Stimulated activated CD8-positive, alpha-beta memory T cell treated with anti-CD3 and anti-CD28 coated beads, Interleukin-12 subunit alpha, Interleukin-12 subunit beta, amount 100 ng/mL, for 1 hour (primary cell): ENCODE data around the gene SYK.
"Not testable (repeated sequence)": the region's sequence is repeated elsewhere in the genome, so short reads cannot be mapped to it uniquely, and the experiment has no call there.

Experiments used
- DNase-seq: peaks from one replicate; pipeline ENCODE4 v3.0.0-alpha.2; 2020; ENCODE audit warnings: low read depth

SYK gene

DNA sequence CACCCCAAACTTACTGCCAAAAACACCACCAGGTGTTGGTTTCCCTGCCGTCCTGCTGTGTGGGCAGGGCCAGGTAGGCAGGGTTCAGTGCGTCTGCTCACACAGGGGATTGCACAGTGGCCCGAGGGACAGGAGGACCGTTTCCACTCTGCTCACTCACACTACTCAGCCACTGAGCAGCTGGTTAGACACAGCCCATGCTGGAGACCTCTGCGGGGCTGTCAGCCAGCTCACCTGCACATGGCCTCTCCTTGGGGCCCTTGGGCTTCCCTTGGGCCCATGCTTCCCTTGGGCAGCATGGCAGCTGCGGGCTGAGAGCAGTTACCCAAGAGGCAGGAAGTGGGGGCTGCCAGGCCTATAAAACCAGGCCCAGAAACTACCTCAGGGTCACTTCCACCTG lies 79.0 kb downstream of the SYK start:
- no peak for DNase-seq

DNA sequence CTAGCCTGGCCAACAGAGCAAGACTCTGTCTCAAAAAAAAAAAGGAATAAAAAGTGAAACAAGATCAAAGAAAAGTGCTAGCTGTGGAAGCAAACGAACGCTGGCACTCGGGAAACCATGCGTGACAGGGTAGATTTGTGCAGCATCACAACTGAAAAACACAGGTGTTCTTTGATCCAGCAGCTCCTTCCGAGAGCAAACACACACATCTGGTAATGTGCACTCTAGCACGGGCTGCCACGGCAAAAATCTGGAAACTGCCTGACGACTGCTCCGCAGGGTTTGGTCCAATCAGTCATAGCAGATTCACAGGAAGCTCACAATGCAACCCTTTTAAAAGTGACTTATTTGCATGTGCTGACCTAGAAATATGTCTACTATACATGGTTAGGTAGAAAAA lies 80.0 kb downstream of the SYK start:
- DNase-seq: no peak

DNA sequence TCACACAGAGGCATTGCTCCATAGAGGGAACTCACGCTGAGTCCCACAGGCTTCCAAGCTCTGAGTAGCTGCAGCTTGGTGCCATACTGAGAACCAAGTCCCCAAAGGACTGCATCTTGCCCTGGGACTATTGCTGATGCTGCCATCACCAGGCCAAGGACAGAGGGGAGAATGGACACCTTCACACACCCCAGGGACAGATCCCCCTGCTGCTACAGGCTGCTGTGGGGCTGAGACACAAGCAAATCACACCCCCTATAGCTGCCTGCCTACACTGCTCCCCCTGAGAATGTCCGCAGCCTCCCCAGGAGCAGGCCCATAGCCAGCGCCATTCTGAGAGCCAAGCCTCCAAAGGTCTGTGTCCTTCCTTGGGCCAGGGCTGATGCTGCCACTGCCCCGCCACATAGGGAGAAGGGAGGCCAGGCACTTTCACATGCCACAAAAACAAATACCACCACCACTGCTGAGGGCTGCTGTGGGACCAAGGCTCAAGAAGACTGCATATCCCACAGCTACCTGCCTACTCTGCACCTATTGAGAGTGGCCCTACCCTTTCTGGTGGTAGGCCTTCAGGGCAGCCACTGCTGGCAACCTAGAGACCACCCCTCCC lies 81.5 kb downstream of the SYK start:
- no peak for DNase-seq

DNA sequence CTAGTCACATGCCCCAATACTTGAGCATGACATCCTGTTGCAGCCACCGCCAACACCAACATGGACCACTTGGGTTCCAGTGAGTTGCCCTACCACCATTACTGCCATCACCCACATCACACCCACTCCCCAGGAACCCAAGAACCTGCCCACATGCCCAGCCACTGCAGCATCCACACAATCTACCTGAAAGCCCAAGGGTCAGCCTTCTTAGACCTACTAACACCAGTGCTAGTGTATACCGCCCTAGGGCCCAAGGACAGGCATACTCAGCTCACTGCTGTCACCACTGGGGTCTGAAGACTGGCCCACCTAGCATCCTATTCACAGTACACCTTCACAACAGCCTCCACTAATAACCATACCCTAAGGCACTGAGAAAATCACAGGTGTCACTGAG lies 82.0 kb downstream of the SYK start:
- no peak for DNase-seq

DNA sequence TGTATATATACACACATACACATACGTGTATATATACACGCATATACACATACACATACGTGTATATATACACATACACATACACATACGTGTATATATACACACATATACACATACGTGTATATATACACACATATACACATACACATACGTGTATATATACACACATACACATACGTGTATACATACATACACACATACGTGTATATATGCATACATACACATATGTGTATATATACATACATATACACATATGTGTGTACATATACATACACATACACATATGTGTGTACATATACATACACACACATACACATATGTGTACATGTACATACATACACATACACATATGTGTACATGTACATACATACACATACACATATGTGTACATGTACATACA lies 82.6 kb downstream of the SYK start:
- no peak for DNase-seq

DNA sequence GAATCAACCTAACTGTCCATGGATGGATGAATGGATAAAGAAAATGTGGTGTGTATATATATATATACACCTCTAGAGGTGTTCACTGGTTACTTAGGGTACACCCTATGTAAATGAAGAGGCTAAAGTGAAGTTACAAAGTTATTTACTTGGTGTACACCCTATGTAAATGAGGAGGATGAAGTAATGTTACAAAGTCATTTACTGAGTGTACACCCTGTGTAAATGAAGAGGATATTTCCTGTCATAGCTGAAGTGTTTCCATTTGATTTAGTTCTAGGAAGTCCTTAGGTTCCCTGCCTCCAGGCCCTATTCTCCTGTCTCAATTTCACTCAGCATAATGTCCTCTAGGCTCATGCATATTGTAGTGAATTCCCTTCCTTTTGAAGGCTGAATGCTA lies 85.2 kb downstream of the SYK start:
- DNase-seq: not testable (repeated sequence)

DNA sequence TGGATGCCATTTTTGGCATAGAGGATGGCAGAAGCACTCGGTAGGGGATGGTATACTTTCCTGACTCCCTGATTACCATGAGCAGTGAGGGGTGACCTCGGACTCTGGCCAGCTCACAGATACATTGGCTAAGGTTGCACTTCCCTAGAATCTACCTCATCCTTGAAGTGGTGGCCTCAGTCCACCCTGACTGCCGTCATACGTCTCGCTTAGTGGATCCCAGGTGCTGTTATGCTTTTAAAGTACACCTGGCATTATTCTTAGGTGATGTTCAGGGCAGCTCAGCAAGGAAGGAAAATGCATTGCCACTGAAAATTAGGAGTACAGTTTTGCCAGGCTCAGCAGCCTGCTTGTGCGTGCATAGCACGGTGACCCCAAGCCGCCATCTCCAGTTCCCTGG lies 87.3 kb downstream of the SYK start:
- DNase-seq: no peak

DNA sequence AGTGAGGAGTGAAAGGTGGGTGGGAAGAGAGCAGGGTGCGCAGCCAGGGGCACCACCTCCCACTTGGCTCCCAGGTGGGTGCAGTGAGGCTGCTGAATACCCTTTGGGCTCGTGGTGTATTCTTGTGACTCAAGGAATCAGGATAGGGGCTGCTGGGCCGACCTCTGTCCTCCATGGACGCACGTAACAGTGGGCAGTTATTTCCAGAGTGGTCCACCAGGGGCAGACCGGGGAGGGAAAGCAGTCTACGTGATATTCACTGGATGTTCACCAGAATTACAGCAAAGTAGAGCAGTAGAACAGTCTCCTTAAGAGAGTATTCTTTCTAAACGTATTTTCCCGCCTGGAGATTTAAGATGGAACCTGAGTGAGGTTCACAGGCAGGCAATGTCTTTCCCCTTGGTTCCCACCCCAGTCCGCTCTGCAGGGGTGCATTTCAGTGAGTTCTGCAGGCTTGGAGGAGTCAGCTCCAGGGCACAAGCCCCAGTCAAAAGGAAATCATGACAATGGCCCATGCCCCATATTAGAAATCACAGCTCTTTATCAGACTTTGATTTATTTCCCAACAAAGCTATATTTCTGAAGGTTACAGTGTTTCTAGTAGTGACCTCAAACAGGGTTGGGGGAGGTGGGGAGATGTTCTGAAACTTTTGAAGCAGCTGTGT lies 88.7 kb downstream of the SYK start:
- no peak for DNase-seq

DNA sequence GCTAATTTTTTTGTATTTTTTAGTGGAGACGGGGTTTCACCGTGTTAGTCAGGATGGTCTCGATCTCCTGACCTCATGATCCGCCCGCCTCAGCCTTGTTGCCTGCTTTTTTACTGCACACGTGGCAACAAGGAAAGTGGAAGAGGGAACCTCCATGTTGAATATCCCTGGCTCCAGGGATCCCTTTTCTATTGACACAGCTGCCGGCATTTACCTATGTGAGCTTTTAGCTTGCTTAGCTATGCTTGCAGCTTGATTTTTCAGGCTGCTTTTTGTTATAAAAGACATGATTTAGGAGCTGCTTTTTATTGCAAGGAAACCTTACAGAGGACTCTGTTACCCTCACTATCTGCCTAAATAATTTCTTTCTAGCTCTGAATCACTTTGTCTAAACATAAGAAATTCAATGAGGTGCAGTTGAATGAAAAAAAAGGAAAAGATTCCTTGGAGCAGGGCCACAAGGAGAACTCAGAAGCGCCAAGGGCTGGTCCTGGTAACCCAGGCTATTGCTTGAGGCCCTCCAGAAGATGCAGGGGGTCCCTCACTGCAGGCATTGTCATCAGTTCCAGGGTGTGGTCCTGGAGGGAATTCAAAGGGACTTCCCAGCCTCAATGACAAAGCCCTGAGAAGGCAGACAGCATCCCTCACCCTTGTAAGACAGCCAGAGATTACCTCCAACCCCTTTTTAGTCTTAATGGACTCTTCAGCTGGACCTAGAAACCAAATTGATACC lies 89.9 kb downstream of the SYK start:
- DNase-seq: no peak

DNA sequence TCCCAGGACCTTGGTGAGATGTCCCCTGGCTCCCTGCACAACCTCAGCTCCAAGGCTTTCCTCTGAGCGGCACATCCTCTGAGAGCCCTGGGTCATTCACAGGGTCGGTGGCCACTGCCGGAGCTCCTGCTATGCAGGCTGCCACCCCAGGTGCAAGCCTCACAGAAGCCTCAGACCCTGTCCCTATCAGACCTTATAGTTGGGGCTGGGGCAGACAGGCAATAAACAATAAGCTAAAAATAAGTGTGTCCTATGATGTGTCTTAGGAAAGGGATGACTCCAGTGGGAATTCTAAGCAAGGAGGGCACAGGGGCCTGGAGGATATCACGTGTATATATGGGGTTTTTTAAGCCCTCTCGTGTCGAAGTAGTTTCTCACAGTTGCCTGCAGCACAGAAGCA lies 91.3 kb downstream of the SYK start:
- DNase-seq: no peak

DNA sequence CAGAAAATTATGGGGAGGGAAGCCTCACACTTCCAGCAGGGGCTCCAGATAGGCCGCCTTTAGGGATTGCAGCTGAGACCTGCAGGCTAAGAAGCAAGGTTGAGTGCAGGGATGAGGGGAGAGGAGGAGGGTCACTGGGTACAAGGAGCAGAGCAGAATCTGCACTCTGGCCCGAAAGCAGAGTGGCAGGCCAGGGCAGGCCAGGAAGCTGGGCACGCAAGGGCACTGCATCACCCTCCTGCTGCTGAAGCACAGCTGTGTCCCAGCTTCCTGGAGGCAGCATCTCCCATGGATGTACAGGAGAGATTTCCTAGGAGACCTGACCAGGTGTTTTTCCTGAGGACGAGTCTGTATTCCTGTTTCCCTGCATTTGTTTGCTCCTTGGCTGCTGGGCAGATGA lies 92.1 kb downstream of the SYK start:
- no peak for DNase-seq

DNA sequence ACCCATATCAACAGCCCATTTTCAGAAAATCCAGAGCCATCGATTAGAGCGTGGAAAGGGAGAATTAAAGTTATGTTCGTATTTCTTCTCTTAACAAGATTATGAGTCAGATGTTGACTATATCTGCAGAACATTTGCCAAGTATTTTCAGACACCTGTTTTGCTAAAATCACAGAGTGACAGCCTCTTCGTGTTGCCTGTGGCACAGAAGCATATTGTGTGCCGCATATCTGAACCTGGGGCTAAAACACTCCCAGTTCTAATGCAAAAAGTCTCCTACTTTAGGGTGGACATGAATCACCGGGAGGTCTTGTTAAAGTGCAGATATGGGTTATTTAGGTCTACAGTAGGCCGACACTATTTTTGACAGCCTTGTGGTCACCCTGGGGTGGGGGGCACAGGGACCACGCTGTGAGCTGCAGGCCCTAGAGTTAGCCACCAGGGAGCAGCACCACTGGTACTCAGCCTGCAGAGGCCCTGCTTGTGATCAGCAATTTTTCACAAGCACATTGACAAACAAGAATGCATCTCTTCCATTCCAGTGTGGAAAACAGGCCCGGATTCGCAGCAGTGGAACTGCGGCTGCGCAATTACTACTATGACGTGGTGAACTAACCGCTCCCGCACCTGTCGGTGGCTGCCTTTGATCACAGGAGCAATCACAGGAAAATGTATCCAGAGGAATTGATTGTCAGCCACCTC lies 93.5 kb downstream of the SYK start:
- no peak for DNase-seq

DNA sequence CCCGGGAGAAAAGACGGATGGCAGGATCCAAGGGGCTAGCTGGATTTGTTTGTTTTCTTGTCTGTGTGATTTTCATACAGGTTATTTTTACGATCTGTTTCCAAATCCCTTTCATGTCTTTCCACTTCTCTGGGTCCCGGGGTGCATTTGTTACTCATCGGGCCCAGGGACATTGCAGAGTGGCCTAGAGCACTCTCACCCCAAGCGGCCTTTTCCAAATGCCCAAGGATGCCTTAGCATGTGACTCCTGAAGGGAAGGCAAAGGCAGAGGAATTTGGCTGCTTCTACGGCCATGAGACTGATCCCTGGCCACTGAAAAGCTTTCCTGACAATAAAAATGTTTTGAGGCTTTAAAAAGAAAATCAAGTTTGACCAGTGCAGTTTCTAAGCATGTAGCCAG lies 94.2 kb downstream of the SYK start:
- DNase-seq: no peak

DNA sequence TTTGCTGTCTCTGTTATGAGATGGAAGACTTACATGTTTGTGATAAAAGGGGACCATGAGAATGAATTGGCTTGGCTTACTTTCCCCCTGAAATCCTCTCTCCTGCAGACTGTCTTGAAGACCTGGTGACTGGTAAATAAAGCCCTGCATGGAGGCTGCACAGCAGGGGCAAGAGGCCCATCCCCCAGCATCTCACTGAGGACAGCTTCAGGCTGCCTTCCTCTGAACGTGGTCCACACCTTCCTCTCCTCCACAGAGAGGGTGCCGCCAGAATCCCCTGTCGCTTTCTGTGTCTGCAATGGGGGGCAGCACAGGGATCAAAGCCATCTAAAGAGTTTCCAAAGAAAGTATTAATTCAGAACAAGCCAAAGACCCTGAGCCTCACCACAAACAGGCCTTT lies 94.6 kb downstream of the SYK start:
- DNase-seq: no peak

DNA sequence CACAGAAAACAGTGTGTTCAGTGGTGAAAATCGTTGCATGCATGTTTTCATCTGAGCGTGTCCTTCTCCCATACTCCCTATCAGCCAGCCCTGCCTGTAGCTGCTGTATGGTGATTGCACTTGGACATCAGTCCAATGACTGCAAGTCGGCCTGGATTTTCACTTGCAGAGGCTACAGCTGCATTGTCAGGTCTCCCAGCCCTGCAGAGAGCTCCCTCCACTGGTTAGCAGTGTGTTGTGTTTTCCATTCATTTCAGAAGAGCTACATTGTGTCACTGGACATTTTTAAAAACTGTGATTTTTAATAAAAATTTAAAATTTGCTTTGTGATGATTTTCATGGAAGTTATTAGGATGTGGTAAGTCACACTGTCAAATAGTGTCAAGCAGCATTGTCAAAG lies 96.6 kb downstream of the SYK start:
- no peak for DNase-seq

DNA sequence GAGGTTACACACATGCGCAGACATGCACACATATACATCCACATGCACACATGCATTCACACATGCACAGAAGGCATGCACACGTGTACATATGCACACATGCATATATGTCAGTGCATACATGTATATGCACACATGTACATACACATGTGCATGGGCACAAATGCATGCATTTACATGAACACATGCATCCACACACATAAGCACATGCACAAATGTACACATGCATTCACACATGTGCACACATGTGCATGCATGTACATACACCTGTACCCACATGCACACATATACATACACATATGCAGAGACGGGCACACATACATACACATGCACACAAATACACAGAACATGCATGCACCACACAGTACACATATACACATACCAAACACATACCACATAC lies 97.7 kb downstream of the SYK start:
- DNase-seq: no peak

DNA sequence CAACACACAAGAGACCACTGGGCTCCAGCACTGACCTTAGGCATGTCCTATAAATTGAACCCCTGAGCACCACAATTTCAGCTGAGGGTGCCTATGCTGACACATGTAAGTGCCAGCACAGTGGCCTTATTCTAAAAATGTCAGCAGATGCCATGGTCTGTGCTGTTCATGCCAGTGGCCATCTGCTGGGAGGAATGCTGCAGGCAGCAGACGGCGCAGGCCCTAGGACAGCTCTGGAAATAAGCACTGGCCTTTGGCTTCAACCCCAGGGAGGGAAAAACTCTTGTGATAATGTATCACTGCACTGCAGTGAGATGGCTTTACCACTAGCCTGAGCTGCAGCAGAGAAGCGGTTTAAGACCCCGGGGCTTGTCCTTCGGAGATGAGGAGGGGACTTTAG lies 98.5 kb downstream of the SYK start:
- no peak for DNase-seq

DNA sequence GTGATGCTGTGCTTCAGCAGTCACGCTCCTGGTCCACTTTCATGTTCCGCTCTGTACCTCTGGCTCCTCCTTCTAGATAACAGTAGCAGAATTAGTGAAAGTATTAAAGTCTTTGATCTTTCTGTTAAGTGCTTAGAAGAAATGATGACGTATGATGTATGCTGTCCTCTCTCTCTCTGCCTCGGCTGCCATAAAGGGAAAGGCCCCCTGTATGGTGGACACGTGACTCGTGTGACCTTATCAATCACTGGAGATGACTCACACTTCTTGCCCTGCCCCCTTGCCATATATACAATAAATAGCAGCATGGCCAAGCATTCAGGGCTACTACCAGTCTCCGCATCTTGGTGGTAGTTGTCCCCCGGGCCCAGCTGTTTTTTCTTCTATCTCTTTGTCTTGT lies 100.3 kb downstream of the SYK start:
- no peak for DNase-seq

DNA sequence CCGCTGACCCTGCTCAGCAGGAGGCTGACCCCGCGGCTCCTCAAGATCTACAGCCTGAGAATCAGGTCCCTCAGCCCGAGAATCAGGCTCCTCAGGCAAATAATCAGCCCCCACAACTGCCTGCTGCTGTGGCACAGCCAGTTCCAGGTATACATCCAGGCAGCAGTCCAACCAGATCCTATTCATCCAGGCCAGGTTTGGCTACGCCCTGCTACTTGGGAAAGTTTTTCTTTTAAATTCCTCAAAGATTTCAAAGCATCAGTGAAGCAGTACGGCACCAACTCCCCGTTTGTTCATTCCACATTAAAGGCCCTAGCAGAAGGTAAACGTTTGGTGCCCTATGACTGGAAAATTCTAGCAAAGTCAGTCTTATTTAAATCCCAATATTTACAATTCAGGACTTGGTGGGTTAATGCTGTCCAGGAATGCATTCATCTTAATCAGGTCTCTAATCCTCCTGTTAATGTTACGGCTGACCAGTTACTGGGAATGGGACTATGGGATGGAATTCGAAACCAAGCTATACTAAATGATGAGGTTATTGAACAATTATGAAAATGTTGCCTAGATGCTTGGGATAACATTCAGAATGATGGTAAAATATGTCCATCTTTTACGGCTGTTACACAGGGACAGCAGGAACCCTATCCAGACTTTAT lies 102.3 kb downstream of the SYK start:
- no peak for DNase-seq

DNA sequence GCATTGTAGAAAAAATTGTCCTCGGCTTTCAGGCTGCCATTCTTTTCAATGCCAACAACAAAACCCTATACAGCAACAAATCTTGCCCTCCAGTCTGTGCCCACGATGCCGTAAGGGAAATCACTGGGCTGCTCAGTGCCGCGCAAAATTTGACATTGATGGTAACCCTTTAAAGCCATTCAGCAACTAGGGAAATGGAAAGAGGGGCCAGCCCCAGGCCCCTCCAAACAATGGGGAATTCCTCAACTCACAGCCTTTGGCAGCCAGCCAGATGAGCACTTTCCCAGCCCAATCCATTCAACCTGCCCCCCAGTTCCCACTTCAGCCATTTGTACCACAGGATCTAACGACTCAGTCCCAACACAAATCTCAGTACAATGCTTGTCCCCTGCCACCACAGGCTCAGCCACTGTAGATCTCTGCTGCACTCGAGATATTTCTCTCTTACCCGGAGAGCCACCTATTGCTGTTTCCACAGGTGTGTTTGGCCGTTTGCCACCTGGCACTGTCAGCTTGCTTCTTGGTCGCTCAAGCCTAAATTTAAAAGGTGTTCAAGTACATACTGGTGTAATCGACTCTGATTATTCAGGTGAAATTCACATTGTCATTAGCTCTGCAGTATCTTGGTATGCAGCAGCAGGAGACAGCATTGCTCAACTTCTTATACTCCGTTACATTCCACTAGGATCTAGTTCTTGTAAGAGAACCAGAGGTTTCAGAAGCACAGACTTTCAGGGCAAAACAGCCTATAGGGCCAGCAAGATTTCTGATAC lies 103.3 kb downstream of the SYK start:
- DNase-seq: no peak

DNA sequence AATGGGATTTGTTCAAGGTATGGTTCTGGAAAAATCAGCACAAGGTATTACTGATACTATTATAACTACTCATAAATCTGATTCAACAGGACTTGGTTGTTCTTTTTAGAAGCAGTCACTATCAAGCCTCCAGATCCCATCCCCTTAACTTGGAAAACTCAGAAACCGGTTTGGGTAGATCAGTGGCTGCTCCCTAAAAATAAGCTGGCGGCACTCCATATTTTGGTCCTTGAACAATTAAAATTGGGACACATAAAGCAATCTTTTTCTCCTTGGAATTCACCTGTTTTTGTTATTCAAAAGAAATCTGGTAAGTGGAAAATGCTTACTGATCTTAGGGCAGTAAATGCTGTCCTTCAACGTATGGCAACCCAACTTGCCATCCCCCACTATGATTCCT lies 104.2 kb downstream of the SYK start:
- DNase-seq: no peak
